Testis (tissue), 2 donors: Measurements from ENCODE around the gene RNGTT.

Experiments
- POLR2A ChIP-seq: fragments of 450-650 bp; IDR thresholded peaks from one replicate; pipeline ENCODE4 v1.6.1; 2017; ENCODE audit warnings: antibody characterized with exemption, mild to moderate bottlenecking, moderate library complexity
- TF ChIP-seq, protein P1 (sequence below), 3 experiments: fragments of 450-650 bp in 2 of 3; fragments of 200-600 bp in 1 of 3; sonication (generic) in 1 of 3; IDR thresholded peaks; one replicate each; pipeline ENCODE4 v1.5.1; 2016 to 2019; ENCODE audit warnings: antibody characterized with exemption in 3 of 3, mild to moderate bottlenecking in 2 of 3, moderate library complexity in 1 of 3

DNA sequence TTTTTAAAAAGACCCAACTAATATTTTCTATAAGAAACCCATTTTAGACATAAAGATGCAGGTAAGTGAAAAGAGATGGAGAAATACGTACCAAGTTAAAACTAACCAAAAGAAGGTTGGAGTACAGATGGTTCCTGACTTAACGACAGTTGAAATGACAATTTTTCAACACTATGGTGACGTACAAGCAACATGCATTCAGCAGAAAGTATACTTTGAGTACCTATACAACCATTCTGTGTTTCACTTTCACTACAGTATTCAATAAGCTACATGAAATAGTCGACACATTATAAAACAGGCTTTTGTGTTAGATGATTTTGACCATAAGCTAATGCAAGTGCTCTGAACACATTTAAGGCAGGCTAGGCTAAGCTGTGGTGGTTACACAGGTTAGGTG is 228.9 kb downstream of the RNGTT start:
- TF ChIP-seq, protein P1, sequence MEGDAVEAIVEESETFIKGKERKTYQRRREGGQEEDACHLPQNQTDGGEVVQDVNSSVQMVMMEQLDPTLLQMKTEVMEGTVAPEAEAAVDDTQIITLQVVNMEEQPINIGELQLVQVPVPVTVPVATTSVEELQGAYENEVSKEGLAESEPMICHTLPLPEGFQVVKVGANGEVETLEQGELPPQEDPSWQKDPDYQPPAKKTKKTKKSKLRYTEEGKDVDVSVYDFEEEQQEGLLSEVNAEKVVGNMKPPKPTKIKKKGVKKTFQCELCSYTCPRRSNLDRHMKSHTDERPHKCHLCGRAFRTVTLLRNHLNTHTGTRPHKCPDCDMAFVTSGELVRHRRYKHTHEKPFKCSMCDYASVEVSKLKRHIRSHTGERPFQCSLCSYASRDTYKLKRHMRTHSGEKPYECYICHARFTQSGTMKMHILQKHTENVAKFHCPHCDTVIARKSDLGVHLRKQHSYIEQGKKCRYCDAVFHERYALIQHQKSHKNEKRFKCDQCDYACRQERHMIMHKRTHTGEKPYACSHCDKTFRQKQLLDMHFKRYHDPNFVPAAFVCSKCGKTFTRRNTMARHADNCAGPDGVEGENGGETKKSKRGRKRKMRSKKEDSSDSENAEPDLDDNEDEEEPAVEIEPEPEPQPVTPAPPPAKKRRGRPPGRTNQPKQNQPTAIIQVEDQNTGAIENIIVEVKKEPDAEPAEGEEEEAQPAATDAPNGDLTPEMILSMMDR (IDR thresholded peaks at IDR 0.05), result no peak
- TF ChIP-seq POLR2A, result no peak
